NOMO-1 treated with DMSO at 0.1 percent for 48 hours (cell line): ENCODE results near the gene CDKN1B.
"Not testable (repeated sequence)": the region's sequence is repeated elsewhere in the genome, so short reads cannot be mapped to it uniquely, and the experiment has no call there.

ENCODE experiments used
- DNase-seq: peaks from one replicate; lab custom pipeline; 2025; ENCODE audit not compliant: unreplicated experiment; lab: John Stamatoyannopoulos, UW

Gene CDKN1B

GRCh38 chr12:12723681-12724420 is 6.7 kb downstream of the CDKN1B start:
- DNase-seq = no peak

- no peak for DNase-seq
Observed at GRCh38 chr12:12724421-12725085, 7.4 kb downstream of the CDKN1B start.

- peak; percentile 98 for DNase-seq
Observed at GRCh38 chr12:12725086-12725955, 8.2 kb downstream of the CDKN1B start.

- peak; percentile 72 for DNase-seq
Observed at GRCh38 chr12:12725956-12726554, 8.9 kb downstream of the CDKN1B start.

GRCh38 chr12:12726555-12727093 is 9.5 kb downstream of the CDKN1B start:
- no peak for DNase-seq

- no peak for DNase-seq
Observed at GRCh38 chr12:12731178-12731577, 14.0 kb downstream of the CDKN1B start.

GRCh38 chr12:12731785-12732184 is 14.6 kb downstream of the CDKN1B start:
- no peak for DNase-seq

- DNase-seq = no peak
Observed at GRCh38 chr12:12733118-12733517, 15.9 kb downstream of the CDKN1B start.

- no peak for DNase-seq
Observed at GRCh38 chr12:12734054-12734453, 16.9 kb downstream of the CDKN1B start.

GRCh38 chr12:12734561-12735071 is 17.4 kb downstream of the CDKN1B start:
- DNase-seq = no peak

GRCh38 chr12:12735301-12735700 is 18.1 kb downstream of the CDKN1B start:
- no peak for DNase-seq

GRCh38 chr12:12736759-12737676 is 19.9 kb downstream of the CDKN1B start:
- DNase-seq = peak; percentile 35

GRCh38 chr12:12738152-12738551 is 21.0 kb downstream of the CDKN1B start:
- not testable (repeated sequence) for DNase-seq

- DNase-seq = no peak
Observed at GRCh38 chr12:12741660-12742059, 24.5 kb downstream of the CDKN1B start.

GRCh38 chr12:12744546-12745305 is 27.6 kb downstream of the CDKN1B start:
- DNase-seq = no peak

GRCh38 chr12:12745576-12746211 is 28.5 kb downstream of the CDKN1B start:
- DNase-seq = no peak

GRCh38 chr12:12747278-12747677 is 30.1 kb downstream of the CDKN1B start:
- no peak for DNase-seq

GRCh38 chr12:12748044-12748443 is 30.9 kb downstream of the CDKN1B start:
- no peak for DNase-seq
